Measurements from ENCODE around the gene DNASE1L2. TPM values are rescaled to one million over a fixed set of nuclear protein-coding genes. Genes with fewer than 3 reads are reported as not detected.

Gene DNASE1L2
- total and polyA plus RNA-seq, 2 of the 8 experiments (the other 6 are each of a cell fraction or from before 2014, with no cell fraction given): 0.35 to 0.97 TPM

GRCh38 chr16:2226245-2226793 lies 9.9 kb upstream of the DNASE1L2 start:
- ChIA-PET CTCF (ENCODE audit: partially characterized antibody) (interaction anchor here (1.1 to 2.8 kb wide), 4 partner anchors 11 to 37 kb away, joined by 3 to 10 read pairs (median 4); partner anchors contain the start of gene ECI1), POLR2A (ENCODE audit: partially characterized antibody) (interaction anchor here (0.8 to 6.7 kb wide), 13 partner anchors 9 to 243 kb away, joined by 3 to 37 read pairs (median 5); partner anchors contain the start of genes BRICD5, DNASE1L2, ECI1 and PGP)
- WGBS, 2 experiments (ENCODE audit: extremely low coverage in 1 of 2, insufficient coverage in 1 of 2, insufficient read length in 1 of 2, insufficient replicate concordance in 2 of 2, low coverage in 1 of 2, low lambda C conversion rate in 2 of 2, missing lambda C conversion rate in 1 of 2): 87% methylated on average over 9 of the region's 9 CpGs; no CpG with 5 or more reads in 1 of the 2 experiments
- H4K8ac ChIP-seq (ENCODE audit: extremely low read depth, insufficient read depth, low read length): no peak overlapping the region
- H4K20me1 ChIP-seq (replicated peaks in 1 of 2; ENCODE audit: control insufficient read depth in 1 of 2, insufficient read depth in 2 of 2, low read length in 2 of 2): peaks cover 9 to 13% of the 10 kb centered on the region in 2 experiments
- H2AFZ ChIP-seq (ENCODE audit: low read length): no peak overlapping the region
- peaks cover 3% of the 10 kb centered on the region; the same call in 1 of the 2 replicates for H3K79me1 ChIP-seq (ENCODE audit: low read depth, low read length)
- no peak overlapping the region for H3K14ac ChIP-seq (ENCODE audit: insufficient read length)
- peaks cover 3 to 29% of the 10 kb centered on the region in 2 experiments; a peak in 2 of 4 replicates for H3K79me2 ChIP-seq (ENCODE audit: control insufficient read depth in 1 of 2, insufficient read depth in 2 of 2, low read length in 2 of 2)
- no peaks in the 10 kb centered on the region for H3K4me1 ChIP-seq (replicated peaks in 1 of 4; ENCODE audit: control insufficient read depth in 3 of 4, insufficient read depth in 4 of 4, low read length in 3 of 4)
- no peak overlapping the region for H3K18ac ChIP-seq (ENCODE audit: extremely low read depth, low read length)
- H4K5ac ChIP-seq (ENCODE audit: insufficient read length, low read depth, low read length): no peak overlapping the region
- H4K91ac ChIP-seq (replicated peaks; ENCODE audit: insufficient read length, low read length): no peak overlapping the region
- H2BK120ac ChIP-seq (replicated peaks; ENCODE audit: low read depth, low read length): no peak overlapping the region
- no peak for DNase-seq (ENCODE audit: low read depth in 1 of 2, low spot score in 2 of 2)
- no peak overlapping the region for H2AK5ac ChIP-seq (ENCODE audit: low read depth, low read length)
- H3K56ac ChIP-seq (replicated peaks; ENCODE audit: insufficient read length, low read depth, low read length): no peak overlapping the region
- no peak overlapping the region for H3K27ac ChIP-seq (ENCODE audit: low read depth, low read length)
- H3K9ac ChIP-seq (replicated peaks in 1 of 4; ENCODE audit: extremely low read depth in 1 of 4, low read depth in 3 of 4, low read length in 3 of 4): no peak overlapping the region
- no peak overlapping the region for H3K4me3 ChIP-seq (ENCODE audit: extremely low read depth in 1 of 4, insufficient read depth in 2 of 4, low read depth in 3 of 4, low read length in 4 of 4)
- H3K23ac ChIP-seq (ENCODE audit: insufficient read length): no peak overlapping the region
- H3K9me3 ChIP-seq (ENCODE audit: insufficient read depth in 2 of 2, low read depth in 1 of 2, low read length in 1 of 2): no peaks in the 10 kb centered on the region
- H3K27me3 ChIP-seq (replicated peaks in 1 of 4; ENCODE audit: control insufficient read depth in 3 of 4, extremely low read depth in 1 of 4, insufficient read depth in 3 of 4, low read length in 3 of 4): no peaks in the 10 kb centered on the region
- no peak for FAIRE-seq
- no peak overlapping the region for H3K4me2 ChIP-seq (ENCODE audit: insufficient read depth in 1 of 2, low read depth in 2 of 2, low read length in 2 of 2)
- H3K4ac ChIP-seq (replicated peaks; ENCODE audit: insufficient read length, low read depth, low read length): no peak overlapping the region
- H3K23me2 ChIP-seq (ENCODE audit: low read depth, low read length): no peaks in the 10 kb centered on the region
- H2BK12ac ChIP-seq (ENCODE audit: low read depth, low read length): no peak overlapping the region
- peaks cover 0 to 15% (median 2%) of the 10 kb centered on the region in 4 experiments; a peak in 3 of 8 replicates for H3K36me3 ChIP-seq (ENCODE audit: control insufficient read depth in 2 of 4, insufficient read depth in 4 of 4, low read length in 3 of 4)
- H2BK15ac ChIP-seq (ENCODE audit: low read length): no peak overlapping the region
- no peak overlapping the region for H2BK20ac ChIP-seq (ENCODE audit: low read length)
- no peak overlapping the region for H2BK5ac ChIP-seq (ENCODE audit: low read depth, low read length)
- TF ChIP-seq JUND (IDR thresholded peaks at IDR 0.05; ENCODE audit: low read length): no peak

Data from H1 (cell line).